Common myeloid progenitor, CD34-positive (primary cell): Measurements from ENCODE around the gene PRAC2.
"Not testable (repeated sequence)": the region's sequence is repeated elsewhere in the genome, so short reads cannot be mapped to it uniquely, and the experiment has no call there.

Source experiments
- CTCF ChIA-PET: fragments of 350-600 bp; sonication (Branson Sonifier 250); formaldehyde crosslinking; loops from one replicate; lab custom pipeline; 2021; ENCODE audit warnings: antibody characterized with exemption; lab: Charles Lee
- POLR2A ChIA-PET: fragments of 350-600 bp; sonication (Branson Sonifier 250); formaldehyde crosslinking; loops from one replicate; lab custom pipeline; 2021; ENCODE audit warnings: antibody characterized with exemption; lab: Charles Lee
- DNase-seq, 3 donors: peaks; one replicate each; pipeline versions ENCODE4 v3.0.0 to v3.0.0-alpha.2; 2013
- H3K27ac ChIP-seq, 2 experiments: 1 replicate in 1 of 2; 2 replicates in 1 of 2; pipeline ENCODE4 v1.7.0; 2013; ENCODE audit warnings: inconsistent platforms in 2 of 2, low read length in 2 of 2, mild to moderate bottlenecking in 2 of 2, low read depth in 1 of 2, moderate library complexity in 1 of 2; ENCODE audit not compliant: severe bottlenecking in 2 of 2, insufficient read depth in 1 of 2, poor library complexity in 1 of 2
- H3K27me3 ChIP-seq, 5 experiments: replicated peaks in 2 of 5; 1 replicate in 3 of 5; 2 replicates in 2 of 5; pipeline versions ENCODE4 v1.6.1 to v1.7.0; 2013; ENCODE audit warnings: low read length in 4 of 5, mild to moderate bottlenecking in 2 of 5, moderate library complexity in 2 of 5, inconsistent platforms in 1 of 5; ENCODE audit not compliant: insufficient read depth in 5 of 5, control insufficient read depth in 4 of 5
- H3K36me3 ChIP-seq, 4 experiments: 1 replicate in 2 of 4; 2 replicates in 2 of 4; pipeline versions ENCODE4 v1.6.1 to v1.7.0; 2013; ENCODE audit warnings: low read length in 3 of 4, control low read depth in 1 of 4, mild to moderate bottlenecking in 1 of 4; ENCODE audit not compliant: control insufficient read depth in 4 of 4, insufficient read depth in 4 of 4
- H3K4me1 ChIP-seq, 4 experiments: 1 replicate in 3 of 4; 2 replicates in 1 of 4; pipeline versions ENCODE4 v1.6.1 to v1.7.1; 2013; ENCODE audit warnings: low read length in 3 of 4, mild to moderate bottlenecking in 3 of 4, control low read depth in 1 of 4, inconsistent platforms in 1 of 4, moderate library complexity in 1 of 4; ENCODE audit not compliant: control insufficient read depth in 4 of 4, insufficient read depth in 4 of 4; ENCODE audit errors: control extremely low read depth in 1 of 4
- H3K4me3 ChIP-seq, 7 experiments: 1 replicate in 4 of 7; 2 replicates in 3 of 7; pipeline versions ENCODE4 v1.5.1 to v1.7.0; 2013; ENCODE audit warnings: mild to moderate bottlenecking in 7 of 7, low read length in 6 of 7, moderate library complexity in 6 of 7, inconsistent platforms in 2 of 7, low read depth in 2 of 7, control low read depth in 1 of 7; ENCODE audit not compliant: insufficient read depth in 4 of 7, control insufficient read depth in 1 of 7; ENCODE audit errors: extremely low read depth in 1 of 7
- H3K9me3 ChIP-seq, 5 experiments: 1 replicate in 4 of 5; 2 replicates in 1 of 5; pipeline versions ENCODE4 v1.6.1 to v1.7.1; 2013; ENCODE audit warnings: low read length in 4 of 5, mild to moderate bottlenecking in 2 of 5, inconsistent platforms in 1 of 5, low read depth in 1 of 5, moderate library complexity in 1 of 5; ENCODE audit not compliant: control insufficient read depth in 4 of 5, insufficient read depth in 2 of 5; ENCODE audit errors: control extremely low read depth in 1 of 5
- WGBS: methylation state at CpG from one replicate; pipeline ENCODE4 v1.1.5; 2013; ENCODE audit not compliant: insufficient coverage; 5-methylcytosine and 5-hydroxymethylcytosine counted together

The PRAC2 gene

DNA sequence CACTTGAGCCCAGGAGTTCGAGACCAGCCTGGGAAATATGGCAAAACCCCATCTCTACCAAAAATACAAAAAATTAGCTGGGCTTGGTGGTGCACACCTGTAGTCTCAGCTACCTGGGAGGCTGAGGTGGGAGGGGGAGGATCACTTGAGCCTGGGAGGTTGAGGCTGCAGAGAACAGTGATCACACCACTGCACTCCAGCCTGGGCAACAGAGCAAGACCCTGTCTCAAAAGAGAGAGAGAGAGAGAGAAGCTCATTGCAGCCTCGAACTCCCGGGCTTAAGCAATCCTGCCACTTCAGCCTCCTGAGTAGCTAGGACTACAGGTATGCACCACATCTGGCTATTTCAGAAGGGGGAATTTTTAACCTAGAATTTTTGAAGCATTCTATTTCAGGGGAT lies 6.4 kb upstream of the PRAC2 start:
- CTCF ChIA-PET, result interaction anchor here (0.8 to 11.1 kb wide), 6 partner anchors 9 to 167 kb away, joined by 3 to 92 read pairs (median 4); no protein-coding TSS in a partner anchor
- 92% methylated on average over 2 of the region's 3 CpGs for WGBS

DNA sequence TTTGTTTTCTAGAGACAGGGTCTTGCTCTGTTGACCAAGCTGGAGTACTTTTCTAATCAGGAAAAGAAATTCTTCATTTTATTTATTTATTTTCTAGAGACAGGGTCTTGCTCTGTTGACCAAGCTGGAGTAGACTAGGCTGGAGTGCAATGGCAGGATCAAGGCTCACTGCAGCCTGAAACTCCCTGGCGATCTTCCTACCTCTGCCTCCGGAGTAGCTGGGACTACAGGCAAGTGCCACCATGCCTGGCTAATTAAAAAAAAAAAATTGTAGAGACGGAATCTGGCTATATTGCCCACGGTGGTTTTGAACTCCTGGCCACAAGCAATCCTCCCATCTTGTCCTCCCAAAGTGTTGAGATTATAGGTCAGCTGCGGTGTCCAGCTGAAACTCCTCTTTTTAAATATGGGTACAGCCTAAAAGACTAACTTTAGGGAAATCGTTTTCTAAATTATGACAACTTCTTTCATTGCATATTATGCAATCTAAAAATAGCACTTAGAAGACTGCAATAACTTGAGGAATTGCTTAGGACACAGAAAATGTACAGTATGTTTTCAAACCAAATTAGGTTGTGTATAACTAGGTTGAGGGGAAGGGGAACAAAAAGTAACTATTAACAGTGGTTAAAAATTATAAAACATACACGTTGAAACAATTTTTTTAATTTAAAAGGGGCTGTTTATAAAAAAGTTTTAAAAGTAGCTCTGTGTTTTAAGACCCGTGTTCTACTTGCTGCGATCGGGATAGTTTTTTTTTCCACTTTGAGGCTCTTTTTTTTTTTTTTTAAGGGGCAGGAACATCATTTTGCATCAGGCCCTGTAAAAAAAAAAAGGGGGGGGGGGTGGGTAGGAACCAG lies 5.4 kb upstream of the PRAC2 start:
- ChIA-PET POLR2A (no interaction called here), CTCF (interaction anchor here (0.6 to 11.1 kb wide), 9 partner anchors 11 to 166 kb away, joined by 3 to 92 read pairs (median 3); partner anchors contain the start of gene HOXB13)
- peaks cover 0 to 4% (median 0%) of the 10 kb centered on the region in 4 experiments for H3K4me1 ChIP-seq
- no peak for DNase-seq
- H3K27ac ChIP-seq, result no peak overlapping the region
- H3K27me3 ChIP-seq, result peaks cover 15 to 97% (median 48%) of the 10 kb centered on the region in 5 experiments
- H3K36me3 ChIP-seq, result no peaks in the 10 kb centered on the region
- WGBS, result 18% methylated on average over 3 of the region's 10 CpGs
- H3K4me3 ChIP-seq, result no peak overlapping the region
- peaks cover 0 to 3% (median 0%) of the 10 kb centered on the region in 5 experiments for H3K9me3 ChIP-seq

More for the DNA sequence above, 6.4 kb upstream of the PRAC2 start:
- H3K27me3 ChIP-seq, result peaks cover 15 to 96% (median 49%) of the 10 kb centered on the region in 5 experiments
- POLR2A ChIA-PET, DNase-seq, H3K36me3 ChIP-seq, H3K9me3 ChIP-seq, H3K4me1 ChIP-seq, H3K4me3 ChIP-seq, H3K27ac ChIP-seq: not testable (repeated sequence)

DNA sequence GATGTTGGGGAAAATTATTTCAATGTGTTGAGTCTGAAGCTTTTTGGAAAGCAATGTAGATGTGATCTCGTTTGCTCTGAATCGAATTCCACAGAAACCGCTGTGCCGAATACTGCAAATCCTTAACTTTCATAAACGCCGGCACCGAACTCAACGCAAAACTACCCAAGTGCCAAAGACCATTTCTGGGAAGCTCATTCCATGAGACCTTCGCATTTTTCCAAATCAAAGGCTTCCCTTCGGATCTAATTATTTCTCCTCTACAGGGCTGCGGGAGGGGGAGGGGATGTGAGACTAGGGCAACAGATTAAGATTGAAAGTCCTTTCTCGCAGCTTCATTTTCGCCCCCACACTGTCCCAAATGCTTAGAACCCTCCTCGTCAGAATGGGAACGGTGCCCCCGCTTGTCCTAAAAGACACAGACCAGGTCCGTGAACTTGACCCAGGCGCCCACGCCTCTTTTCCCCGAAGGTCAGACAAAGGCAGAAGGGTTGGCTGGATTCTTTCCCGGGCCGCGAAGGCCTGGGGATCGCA lies 4.7 kb upstream of the PRAC2 start:
- peak in 1 of 3 donors; percentile 27 for DNase-seq
- 10% methylated on average over 19 of the region's 24 CpGs for WGBS
- ChIA-PET CTCF (interaction anchor here (0.9 to 11.1 kb wide), 4 partner anchors 10 to 40 kb away, joined by 3 to 92 read pairs (median 4); partner anchors contain the start of gene HOXB13), POLR2A (no interaction called here)
- Histone ChIP-seq H3K4me3 (no peak overlapping the region), H3K9me3 (peaks cover 0 to 3% (median 0%) of the 10 kb centered on the region in 5 experiments), H3K27me3 (peaks cover 15 to 97% (median 51%) of the 10 kb centered on the region in 5 experiments), H3K27ac (no peak overlapping the region), H3K36me3 (no peaks in the 10 kb centered on the region), H3K4me1 (peaks cover 0 to 4% (median 2%) of the 10 kb centered on the region in 4 experiments)

DNA sequence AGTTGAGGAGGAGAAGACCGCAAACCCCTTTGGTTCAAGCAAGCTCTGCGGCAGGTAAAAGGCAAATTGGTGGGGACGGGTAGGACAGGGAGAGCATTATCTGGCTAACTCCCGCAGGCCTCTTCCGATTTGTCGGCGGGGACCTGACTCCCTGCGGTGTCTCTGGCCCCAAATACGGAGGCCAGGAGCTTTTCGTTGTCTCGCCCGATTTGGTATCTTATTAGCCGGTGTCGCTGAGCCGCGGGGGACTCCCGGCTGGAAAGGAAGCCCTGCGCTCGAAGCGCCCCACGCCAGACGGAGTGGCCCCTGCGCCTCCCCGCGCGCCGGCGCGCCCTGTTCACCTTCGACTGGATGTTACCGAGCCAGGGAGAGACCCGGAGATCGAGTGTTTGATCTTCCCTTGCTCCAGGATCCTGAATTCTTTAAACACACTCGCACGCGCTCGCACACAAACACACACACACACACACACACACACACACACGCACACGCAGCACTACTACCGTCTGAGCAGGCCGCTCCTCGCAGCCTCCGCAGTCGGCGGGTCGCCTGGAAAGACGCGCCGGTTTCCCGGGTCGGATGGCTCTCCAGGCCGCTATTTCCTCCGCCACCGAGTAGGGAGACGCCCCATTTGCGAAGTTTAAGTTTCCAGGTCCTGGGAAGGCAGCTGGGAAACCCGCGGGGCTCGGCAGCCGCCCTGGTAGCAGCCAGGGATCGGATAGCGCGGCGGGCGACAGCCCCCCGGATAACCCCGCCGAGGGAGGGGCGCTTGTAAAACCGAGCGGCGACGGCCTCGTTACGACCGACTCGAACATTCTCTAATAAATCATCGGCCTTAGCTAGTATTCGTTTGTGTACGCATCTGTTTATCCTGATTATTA lies 4.0 kb upstream of the PRAC2 start:
- H3K9me3 ChIP-seq, result peaks cover 0 to 3% (median 0%) of the 10 kb centered on the region in 5 experiments
- peaks cover 0 to 7% (median 2%) of the 10 kb centered on the region in 4 experiments for H3K4me1 ChIP-seq
- peaks cover 13 to 97% (median 54%) of the 10 kb centered on the region in 5 experiments for H3K27me3 ChIP-seq
- POLR2A ChIA-PET, result no interaction called here
- WGBS, result 3% methylated on average over 63 of the region's 80 CpGs
- H3K36me3 ChIP-seq, result no peaks in the 10 kb centered on the region
- CTCF ChIA-PET, result interaction anchor here (0.9 to 11.1 kb wide), 7 partner anchors 10 to 149 kb away, joined by 3 to 92 read pairs (median 3); partner anchors contain the start of gene HOXB13
- peak in 1 of 3 donors; percentile 46 for DNase-seq
- no peak overlapping the region for H3K27ac ChIP-seq
- no peak overlapping the region for H3K4me3 ChIP-seq

DNA sequence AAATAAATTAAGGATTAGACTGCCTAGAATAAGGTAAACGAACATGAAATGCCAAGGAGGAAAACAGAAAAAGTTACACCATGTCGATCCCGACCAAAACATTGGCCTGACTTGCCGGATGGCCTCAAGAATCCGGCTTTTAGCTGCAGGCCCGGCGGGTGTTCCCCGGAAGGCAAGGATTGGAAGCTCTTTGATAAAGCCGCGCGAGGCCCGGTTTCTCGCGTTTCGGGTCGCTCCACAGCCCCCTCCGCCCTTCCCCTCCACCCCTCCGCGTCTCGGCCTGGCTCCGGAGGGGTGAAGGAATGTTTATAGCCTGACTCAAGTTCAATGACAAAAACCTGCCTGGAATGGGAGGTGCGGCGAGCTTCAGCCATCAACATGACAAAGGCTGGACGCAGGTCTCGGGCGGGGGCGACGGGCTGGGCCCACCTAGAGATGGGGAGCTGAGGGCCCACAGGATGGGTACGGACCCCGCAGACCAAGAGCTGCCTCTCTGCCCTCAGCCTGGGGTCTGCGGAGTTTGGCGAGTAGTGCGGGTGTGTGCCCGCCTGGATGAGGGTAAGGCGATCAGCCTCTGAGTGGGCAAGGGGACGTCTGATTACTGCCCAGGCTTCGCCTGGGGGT lies 3.2 kb upstream of the PRAC2 start:
- Histone ChIP-seq H3K27ac (no peak overlapping the region), H3K27me3 (peaks cover 13 to 99% (median 56%) of the 10 kb centered on the region in 5 experiments), H3K4me3 (no peak overlapping the region), H3K36me3 (no peaks in the 10 kb centered on the region), H3K4me1 (peaks cover 0 to 11% (median 2%) of the 10 kb centered on the region in 4 experiments), H3K9me3 (peaks cover 0 to 3% (median 0%) of the 10 kb centered on the region in 5 experiments)
- ChIA-PET CTCF (interaction anchor here (0.9 to 11.1 kb wide), 8 partner anchors 9 to 159 kb away, joined by 3 to 92 read pairs (median 4); partner anchors contain the start of gene HOXB13), POLR2A (no interaction called here)
- 8% methylated on average over 33 of the region's 37 CpGs for WGBS
- no peak for DNase-seq
